Measurements from ENCODE around the gene DAAM2.

Gene DAAM2

DNA sequence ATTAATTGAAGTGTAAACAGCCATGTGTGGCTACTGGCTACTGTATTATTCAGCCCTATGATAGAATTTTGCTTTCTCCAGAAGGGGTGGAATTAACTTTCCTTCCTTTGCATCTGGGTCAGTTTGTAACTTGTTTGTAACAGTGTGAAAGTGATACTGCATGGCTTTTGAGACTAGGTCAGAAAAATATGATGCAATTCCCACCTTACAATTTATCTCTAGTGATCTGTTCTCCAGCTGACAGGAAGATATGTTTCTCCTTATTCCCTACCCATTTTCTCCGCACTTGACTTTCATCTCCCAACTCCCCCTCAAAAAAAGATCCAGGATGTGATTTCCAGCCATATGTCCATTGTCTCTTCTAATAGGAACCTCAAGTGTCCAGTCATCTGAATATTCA lies 144.7 kb downstream of the DAAM2 start:
- DNase-seq: no peak

DNA sequence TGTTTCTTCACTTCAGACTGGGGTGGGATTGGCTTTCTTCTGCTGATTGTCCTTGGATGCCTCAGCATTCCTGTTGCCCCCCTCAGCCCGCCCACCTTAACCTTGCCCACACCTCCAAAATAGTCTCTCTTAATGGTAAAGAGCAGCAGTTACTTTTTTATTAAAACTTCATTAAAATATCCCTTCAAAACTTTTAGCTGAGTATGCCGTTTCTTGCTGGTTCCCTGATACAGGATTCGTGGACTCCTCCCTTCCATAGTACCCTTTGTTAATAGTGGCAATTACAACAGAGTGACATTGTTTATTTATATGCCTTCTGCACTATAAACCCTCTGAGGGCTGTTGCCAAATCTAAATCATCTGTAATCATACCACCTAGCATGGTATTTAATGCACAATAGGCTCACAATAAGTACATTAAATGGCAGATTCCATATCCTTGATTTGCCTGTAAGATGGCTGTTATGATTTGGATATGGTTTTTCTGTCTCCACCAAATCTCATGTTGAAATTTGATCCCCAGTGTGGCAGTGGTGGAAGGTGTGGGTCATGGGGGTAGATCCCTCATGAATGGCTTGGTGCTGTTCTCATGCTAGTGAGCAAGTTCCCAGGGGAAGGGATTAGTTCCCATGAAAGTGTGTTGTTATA lies 145.6 kb downstream of the DAAM2 start:
- no peak for DNase-seq

DNA sequence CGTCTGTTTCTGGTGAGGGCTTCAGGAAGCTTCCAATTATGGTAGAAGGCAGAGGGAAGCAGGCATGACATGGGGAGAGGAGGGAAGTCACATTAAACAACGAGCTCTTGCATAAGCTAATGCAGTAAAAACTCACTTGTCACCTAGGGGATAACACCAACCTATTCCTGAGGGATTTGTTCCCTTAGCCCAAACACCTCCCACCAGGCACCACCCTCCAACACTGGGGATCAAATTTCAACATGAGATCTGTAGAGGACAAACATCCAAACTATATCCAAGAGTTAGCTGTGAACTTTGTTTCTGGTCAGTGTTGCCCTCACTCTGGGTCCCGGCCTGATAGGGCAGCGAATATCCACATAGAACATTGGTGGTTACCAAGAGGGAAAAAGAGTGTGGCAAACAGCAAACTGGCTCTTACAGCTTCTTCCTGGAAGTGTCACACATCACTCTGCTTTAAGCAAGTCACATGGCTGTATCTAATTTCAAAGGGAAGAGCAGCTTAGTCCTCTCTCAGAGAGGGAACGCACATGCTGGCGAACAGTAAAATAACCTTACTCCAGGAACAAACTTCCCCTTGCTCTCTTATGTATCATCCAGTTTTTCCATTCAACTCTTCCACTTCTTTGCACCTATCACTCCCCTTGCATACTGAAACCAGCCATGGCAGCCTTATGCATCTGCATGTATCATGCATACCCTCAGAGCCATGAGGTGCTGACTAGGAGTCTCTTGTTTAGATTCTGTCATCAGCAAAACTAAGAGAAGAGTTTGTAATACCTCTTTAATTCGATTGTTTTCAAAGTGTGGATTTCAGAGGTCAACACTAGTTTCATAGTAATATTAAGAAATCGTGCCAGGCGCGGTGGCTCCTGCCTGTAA lies 146.8 kb downstream of the DAAM2 start:
- no peak for DNase-seq

DNA sequence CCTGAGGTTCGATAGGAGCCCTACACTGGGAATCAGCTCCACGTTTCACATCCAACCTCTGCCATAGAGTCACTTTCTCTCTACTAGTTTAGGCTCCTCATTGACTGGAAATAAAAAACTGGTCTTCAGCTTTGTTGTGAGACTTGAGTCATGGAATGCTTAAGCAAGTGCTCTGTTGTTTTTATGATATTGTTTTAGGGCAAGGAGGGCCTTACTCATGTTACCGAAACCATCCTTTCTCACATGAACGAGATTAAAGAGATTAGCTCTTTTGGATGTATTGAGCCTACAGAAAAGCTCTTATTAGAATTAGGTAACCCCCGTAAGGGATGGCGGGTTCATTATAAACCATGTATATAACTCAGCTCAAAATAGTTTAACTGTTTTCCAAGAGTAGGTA lies 149.0 kb downstream of the DAAM2 start:
- no peak for DNase-seq

DNA sequence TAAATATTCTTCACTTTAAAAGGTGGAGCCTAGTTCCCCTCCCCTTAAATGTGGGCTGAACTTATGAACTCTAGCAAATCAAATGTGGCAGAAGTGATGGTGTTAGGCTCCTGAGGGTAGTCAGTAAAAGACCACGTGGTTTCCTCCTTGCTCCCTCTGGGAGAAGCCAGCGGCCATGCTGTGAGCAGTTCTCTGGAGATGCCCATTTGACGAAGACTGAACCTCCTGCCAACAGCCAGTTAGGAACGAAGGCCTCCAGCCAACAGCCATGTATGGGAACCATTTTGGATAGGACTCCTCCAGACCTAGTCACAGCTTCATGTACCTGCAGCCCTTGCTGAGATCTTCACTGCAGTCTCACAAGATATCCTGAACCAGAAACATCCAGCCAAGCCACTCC lies 149.6 kb downstream of the DAAM2 start:
- no peak for DNase-seq

DNA sequence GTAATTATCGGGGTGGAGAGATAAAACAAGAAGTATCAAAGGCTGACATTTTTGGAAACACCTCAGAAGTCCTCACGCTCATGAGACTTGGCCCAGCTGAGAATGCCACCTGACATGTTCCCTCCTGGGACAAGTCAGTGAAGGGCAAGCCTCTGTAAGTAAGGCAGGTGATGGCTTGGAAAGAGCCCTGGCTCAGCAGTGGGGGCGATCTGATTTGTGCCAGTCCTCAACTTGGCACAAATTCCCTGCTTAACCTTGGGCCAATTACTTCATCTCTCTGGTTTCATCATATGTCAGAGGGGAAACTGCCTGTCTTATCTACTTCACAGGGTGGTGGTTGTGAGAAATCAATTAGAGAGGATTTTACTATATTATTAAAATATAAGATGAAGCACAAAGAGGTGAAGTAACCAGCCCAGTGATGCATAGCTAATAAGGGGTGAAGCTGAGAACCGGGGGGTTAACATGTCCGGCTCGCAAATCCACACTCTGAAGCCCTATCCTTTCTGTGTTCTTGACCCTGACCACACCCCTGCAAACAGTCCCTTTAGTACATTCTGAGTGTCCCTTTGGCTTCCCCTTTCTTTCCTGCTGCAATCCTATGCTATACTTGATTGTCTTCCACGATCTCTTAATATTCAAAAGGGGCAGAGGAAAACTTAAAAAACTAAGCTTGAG lies 150.9 kb downstream of the DAAM2 start:
- no peak for DNase-seq

DNA sequence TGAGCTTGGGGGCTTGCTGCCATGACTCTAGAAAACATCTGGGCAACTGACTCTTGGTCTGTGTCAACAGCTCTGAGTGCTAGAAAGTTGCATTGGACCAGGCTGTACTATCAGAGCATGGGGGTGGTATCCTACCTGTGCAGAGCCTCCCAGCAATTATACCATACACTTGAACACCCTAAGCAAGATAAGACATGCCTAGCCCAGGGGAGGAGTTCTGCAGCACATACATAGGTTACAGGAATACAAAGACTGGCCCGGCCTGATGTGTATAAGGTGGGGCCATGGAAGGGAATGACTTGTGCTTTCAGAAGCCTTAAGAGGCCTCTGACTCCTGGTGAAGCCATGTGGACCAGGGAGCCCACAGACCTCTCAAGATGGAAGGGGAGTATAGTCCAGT lies 153.4 kb downstream of the DAAM2 start:
- DNase-seq: no peak

DNA sequence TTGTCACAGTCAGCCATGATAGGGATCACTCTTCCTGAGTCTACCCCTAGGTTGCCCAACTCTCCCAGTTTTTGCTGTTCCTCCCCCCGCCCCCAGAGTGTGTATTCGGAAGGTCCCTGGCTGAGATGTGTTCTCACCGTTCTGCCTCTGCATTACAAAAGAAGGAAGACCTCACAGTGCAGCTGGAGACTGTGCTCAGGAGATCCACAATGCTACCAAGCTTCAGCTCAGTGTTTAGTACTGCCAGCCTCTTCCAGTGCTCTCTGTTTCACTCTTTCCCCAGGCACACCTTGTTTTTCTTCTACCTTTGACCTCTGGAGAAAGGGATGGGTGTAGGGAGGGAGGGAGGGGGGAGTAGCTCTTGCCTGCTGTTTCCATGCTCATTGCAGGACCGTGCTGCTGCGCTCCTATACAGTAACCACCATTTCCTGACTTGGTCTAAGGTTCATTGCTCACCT lies 155.5 kb downstream of the DAAM2 start:
- DNase-seq: no peak

DNA sequence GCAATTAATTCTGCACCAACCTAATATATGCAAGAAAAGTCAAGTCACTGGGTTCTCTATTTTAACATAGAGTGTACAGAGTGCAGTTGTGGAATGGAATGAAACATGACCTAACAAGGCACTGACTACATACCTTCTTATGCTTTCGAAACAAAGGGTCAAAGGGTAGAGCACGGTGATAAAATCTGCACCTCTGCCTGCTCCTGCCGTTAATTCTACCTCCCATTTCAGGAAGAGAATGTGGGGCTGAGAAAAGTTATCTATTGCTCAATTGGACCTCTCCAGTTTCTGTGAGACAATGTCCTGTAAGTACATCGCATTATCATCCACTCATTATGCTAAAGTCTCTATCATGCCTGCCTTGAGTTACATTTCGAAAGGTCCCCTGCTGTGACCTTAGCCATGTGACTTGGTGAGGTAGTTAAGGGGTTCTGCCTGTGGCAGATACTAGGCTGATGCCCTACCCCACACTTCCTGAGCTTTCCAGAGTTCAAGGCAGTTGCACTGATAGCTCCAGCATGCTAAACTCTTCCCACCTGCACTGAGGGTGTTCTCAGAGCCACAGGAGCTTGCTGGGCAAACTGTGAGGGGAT lies 156.1 kb downstream of the DAAM2 start:
- no peak for DNase-seq

DNA sequence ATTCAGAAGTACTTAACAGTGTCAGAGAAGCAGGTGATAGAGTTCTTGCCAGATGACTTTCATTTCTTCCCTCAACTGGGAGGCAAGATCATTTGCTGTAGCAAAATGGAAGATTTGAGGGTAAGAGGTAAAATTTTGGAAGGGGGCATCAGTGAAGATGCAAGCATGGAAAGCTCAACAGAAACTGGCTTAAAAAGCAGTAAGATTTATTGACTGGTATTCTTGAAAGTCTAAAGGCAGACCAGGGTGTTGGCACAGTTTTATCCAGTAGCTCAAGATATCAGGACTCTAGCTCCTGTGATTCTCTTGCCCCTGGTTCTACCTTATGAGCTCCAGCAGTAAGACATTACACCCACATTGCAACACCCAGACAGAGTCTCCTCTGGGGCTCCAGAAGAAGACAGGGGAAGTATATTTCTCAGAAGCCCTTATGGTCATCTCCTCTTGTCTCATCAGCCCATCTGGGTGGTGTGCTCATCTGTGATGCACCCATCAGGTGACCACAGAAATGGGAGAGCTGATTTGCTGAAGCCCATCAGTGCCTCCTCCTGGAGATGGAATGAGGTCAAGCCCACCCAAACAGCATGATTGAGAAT lies 158.0 kb downstream of the DAAM2 start:
- DNase-seq: no peak

DNA sequence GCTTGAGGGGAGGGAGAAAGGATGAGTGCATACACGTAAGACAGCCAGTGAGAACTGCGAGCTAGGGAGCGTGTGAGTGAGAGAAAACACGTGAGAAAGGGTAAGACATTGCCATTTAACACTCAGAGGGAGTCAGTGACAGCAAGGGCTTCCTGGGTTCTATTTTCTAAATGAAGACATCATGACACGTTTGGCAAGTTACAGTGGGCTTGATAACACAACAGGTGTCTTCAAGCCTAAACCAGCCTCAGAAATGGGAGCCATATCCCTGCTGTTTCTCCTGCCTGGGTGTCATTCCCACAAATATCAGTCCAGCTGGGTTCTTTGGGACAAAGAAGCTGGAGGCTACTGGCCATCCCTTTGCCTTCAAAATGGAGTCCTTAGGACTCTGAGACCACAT lies 159.0 kb downstream of the DAAM2 start:
- DNase-seq: no peak

DNA sequence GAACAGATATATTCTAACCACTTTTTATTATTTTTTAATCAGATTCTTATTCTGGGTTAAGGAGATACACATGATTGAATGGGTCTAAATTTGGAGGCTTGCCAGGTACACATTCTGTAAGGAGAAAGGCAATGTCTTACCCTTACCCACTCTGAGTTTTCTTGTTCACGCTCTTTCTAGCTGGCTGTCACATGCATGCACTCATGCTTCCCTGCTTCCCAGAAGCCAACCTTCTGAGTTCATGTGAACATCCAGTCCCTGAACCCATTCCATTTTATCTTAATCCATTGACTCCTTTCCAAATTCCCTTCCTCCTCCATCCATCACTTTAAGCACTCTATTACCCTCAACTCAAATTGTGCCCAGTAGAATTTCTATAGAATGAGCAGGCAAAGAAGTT lies 159.5 kb downstream of the DAAM2 start:
- DNase-seq: no peak

DNA sequence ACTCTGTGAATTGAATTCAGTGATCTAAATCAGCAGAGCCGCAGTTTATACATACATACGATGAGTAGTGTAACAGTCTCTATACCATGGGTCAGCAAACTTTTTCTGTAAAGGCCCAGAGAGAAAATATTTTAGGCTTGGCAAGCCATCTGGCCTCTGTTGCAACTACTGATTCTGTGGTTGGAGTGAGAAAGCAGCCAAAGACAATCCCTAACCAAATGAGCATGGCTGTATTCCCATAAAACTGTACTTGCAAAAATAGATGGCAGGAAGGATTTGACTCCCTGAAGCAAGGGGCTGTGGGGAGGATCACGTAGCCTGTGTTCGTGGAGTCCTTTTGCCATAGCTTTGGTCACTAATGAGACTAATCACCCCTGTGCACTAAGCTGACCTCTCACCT lies 160.0 kb downstream of the DAAM2 start:
- no peak for DNase-seq

DNA sequence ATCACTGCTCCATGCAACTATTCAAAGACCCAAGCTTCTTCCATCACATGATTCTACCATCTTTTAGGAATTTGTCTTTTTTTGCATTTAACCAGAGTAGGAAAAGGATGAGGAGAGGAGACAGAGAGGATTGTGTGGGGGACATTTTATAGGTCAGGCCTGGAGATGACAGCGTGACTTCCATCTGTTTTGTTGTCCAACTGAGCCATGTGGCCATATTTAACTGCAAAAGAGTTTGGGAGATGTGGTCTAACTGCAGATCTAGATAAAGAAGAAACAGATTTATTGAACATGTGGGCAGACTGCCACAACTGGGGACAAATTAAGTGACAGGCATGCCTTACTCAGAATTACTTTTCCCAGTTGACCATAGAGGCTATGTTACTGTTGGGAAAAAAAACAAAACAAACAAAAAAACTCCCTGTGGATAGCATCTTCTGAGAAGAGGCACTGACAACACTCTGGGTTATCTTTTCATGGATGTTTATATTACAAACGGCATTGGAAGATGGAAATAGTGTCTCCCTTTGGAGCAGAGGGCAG lies 161.0 kb downstream of the DAAM2 start:
- no peak for DNase-seq

All from NCI-H774 (cell line).